ENCODE measurements around the gene ZNF662.

- TF ChIP-seq, protein P1, sequence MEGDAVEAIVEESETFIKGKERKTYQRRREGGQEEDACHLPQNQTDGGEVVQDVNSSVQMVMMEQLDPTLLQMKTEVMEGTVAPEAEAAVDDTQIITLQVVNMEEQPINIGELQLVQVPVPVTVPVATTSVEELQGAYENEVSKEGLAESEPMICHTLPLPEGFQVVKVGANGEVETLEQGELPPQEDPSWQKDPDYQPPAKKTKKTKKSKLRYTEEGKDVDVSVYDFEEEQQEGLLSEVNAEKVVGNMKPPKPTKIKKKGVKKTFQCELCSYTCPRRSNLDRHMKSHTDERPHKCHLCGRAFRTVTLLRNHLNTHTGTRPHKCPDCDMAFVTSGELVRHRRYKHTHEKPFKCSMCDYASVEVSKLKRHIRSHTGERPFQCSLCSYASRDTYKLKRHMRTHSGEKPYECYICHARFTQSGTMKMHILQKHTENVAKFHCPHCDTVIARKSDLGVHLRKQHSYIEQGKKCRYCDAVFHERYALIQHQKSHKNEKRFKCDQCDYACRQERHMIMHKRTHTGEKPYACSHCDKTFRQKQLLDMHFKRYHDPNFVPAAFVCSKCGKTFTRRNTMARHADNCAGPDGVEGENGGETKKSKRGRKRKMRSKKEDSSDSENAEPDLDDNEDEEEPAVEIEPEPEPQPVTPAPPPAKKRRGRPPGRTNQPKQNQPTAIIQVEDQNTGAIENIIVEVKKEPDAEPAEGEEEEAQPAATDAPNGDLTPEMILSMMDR (IDR thresholded peaks at IDR 0.05) = no peak
- no peak for TF ChIP-seq POLR2A (IDR thresholded peaks at IDR 0.05)
Measured at GRCh38 chr3:42864321-42864950, 41.5 kb upstream of the ZNF662 start.

All from Peyer's patch (tissue), 4 donors.